Hippocampal formation (tissue), 2 donors: Measurements from ENCODE around the gene AGAP5.

Experiments
- DNase-seq, 2 donors: peaks; one replicate each; lab custom pipeline; 2025; lab: John Stamatoyannopoulos, UW

Gene AGAP5

DNA sequence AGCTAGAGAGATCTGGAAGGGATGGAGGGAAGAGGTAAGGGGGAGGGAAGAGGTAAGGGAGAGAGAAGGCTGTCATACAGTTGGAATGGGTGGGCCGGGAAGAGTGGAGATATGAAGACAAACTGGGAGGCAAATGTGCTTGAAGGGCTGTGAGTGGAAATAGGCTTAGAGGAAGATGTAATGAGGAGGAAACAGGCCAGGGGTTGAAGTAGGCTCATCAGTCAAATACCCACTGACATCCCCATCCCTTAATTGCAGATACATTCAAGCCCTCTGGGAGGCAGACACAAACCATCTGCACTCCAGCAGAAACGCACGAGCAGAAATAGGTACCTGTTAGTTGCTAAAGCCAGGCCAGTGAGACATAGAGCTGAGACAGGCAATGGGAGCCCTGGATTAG, 44.2 kb downstream of the AGAP5 start:
- DNase-seq, result no peak

GRCh38 chr10:73653195-73653594, 44.7 kb downstream of the AGAP5 start:
- no peak for DNase-seq

DNA sequence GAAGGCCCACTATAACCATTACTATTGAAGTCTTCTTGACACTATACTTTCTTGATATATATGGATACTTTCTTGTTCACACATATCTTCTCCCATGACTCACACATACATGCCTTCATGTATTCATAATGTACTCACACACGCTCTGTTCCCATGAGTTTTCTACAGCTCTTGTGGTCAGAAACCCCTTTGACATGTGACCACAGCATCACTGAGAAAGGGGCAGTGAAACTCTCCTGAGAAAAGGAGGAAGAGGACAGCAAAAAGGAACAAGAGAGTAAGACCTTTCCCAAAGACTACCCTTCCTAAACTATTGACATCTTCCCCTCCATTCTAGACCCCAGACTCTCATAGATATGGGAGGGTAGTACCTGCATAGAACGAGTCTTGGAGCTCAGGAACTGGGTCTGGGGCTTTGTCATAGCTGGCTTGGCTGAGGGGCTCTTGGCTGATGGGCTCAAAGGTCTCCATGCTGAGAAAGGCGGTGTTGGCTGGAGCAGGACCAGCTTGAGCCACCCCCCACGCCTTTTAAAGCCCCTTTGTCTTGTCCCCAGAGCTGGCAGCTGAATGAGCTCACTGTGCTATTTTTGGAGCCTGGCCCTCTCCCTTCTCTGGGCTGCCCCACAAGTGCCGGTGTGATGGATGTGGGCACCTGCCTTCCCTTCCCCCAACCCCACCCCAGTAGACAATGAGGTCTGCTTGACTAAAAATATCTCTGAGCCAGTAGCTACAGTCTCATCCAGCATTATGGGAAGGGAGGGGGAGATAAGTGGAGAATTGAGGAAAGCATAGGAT, 47.2 kb downstream of the AGAP5 start:
- DNase-seq, result peak in 1 of 2 donors; percentile 17

- no peak for DNase-seq
These were observed 47.9 kb downstream of the AGAP5 start for GRCh38 chr10:73649876-73650536.

DNA sequence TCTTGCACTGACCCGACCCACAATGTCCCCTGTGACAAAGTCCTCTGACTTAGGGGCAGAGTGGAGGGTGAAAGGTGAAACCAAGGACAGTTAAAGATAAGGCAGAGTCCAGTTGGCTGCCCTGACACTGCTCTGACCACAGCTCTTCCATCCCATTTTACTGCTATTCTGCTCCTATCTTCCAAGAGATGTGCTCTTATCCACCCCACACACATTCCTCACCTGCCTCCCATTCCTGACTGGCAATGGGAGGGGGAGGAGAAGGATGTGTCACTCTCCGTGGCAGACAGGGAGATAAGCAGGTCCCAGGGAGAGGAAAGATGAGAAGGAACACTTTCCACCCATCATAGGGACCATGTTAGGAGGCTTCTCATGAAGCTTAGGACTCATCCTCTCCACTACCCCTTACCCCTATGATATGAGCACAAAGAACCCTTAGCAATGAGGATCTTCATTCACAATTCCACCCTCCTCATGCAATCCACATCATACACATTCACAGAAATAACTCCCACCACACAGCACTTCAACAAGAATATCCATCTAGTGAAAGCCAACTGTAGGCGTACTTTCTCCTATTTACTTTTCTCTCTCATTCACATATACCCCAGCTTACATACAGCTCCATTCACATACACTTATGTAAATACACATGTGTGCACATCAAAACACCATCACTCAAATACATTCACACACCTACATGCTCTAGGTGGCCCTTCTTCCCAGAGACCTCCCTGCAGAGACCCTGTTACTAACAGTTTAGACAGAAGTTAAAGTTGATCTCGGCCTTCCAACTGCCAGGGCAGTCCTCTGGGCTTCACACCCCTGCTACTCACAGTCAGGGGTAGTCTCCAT, 48.7 kb downstream of the AGAP5 start:
- no peak for DNase-seq

DNA sequence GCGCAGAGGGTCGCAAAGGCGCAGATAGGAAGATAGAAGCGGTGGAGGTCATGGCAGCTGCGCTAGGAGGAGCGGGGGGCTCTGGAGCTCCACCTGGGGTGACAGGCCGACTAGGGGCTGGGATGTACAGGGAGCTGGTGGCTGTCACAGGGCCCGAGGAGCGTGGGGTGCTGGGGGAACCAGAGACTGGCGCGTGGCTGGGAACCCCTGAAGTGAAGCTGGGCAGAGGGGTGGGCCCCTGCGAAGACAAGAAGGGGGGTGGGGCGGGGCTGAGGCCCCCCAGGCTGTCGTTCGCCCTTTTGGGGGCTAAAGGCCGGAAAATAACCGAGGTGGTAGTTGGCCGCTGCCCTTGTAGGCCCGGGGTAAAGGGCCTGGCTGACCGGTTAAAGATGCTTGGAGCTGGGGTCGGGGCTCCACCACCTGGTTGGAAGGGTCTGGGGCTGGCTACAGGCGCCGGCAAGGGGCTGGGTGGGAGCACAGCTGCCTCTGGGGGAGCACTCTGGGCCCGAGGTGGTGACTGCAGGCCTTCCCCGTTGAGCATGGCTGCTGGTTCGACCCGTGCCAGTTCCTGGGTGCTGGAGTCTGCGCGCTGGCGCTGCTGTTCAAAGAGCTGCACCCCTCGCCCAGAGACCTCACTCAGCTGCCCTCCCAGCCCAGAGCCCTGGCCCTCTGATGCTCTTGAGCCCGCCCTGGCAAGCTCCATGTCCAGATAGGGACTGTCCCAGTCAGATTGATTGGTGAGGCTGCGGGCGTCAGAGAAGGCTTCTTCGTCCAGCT, 49.8 kb downstream of the AGAP5 start:
- DNase-seq, result peak in 1 of 2 donors; percentile 24

- peak in 1 of 2 donors; percentile 40 for DNase-seq
These were observed 50.6 kb downstream of the AGAP5 start for GRCh38 chr10:73647211-73647874.

DNA sequence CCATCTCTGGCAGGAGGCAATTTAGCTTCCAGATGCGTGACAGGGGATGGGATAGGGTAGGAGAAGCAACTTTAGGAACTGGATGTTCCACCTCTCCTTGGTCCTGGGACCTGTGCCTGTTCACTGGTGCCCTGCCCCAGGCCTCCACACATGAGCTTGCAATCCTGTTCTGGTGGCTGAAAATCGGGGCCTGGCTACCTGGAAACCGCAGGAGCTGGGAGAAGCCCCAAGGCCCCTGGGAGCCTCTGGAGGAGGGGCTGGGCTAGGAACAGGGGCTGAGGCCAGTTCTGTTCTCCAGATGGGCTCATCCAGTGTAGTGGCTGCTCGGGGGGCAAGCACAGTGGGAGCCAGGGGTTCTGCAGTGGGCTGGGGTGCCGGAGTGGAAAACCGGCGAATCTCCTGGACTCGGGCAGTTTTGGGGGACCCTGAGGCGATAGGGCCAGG, 51.3 kb downstream of the AGAP5 start:
- no peak for DNase-seq

DNA sequence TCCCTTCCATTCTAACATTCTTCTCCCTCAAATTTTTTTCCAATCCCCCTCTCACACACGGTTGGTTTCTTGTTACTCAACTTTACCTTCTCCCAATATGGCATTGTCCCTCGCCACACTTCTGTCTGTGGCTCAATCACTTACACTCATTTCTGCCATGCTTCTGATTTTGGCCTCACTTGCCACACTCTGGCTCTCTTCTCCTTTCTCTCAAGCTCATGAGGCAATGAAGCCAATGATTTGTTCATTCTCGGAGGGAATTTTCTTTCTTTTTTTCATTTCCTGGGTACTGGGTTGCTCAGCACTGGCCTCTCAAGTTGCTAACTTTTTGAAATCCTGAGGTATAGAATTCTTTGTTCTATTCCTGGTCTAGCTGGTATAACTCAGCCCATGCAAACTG, 52.7 kb downstream of the AGAP5 start:
- DNase-seq, result no peak

GRCh38 chr10:73644767-73645166, 53.1 kb downstream of the AGAP5 start:
- no peak for DNase-seq

GRCh38 chr10:73644015-73644743, 53.7 kb downstream of the AGAP5 start:
- DNase-seq, result peak; percentile 50 to 79

GRCh38 chr10:73643362-73643761, 54.5 kb downstream of the AGAP5 start:
- DNase-seq, result no peak

- DNase-seq, result no peak
These were observed 56.4 kb downstream of the AGAP5 start, which contains the start of gene MYOZ1 for GRCh38 chr10:73641328-73642060. Gene MYOZ1 (minus strand): TSS chr10:73641474. CDS start chr10:73640017, 1,457 bp downstream.

GRCh38 chr10:73639286-73639685, 58.6 kb downstream of the AGAP5 start:
- no peak for DNase-seq

DNA sequence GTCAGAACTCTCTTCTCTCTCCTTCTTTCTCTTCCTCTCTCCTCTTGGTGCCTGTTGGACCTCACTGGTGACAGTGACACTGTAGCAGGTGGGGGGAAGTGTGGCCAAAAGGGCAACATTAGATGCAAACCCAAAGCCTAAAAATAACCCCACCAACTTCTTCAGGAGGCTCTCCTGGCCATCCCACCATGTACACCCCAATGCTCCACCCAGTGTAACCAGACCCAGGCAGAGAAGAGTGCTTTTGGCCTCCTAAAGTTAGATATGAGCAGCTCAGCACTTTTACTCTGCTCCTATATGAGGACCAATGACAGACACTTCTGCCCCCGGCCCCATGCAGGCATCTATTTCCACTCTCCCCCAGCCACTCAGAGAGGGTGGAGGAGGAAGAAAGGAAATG, 62.1 kb downstream of the AGAP5 start:
- no peak for DNase-seq

- no peak for DNase-seq
These were observed 63.5 kb downstream of the AGAP5 start for GRCh38 chr10:73634421-73634820.

- no peak for DNase-seq
These were observed 68.7 kb downstream of the AGAP5 start for GRCh38 chr10:73629165-73629564.

- no peak for DNase-seq
These were observed 69.5 kb downstream of the AGAP5 start for GRCh38 chr10:73628405-73628804.

DNA sequence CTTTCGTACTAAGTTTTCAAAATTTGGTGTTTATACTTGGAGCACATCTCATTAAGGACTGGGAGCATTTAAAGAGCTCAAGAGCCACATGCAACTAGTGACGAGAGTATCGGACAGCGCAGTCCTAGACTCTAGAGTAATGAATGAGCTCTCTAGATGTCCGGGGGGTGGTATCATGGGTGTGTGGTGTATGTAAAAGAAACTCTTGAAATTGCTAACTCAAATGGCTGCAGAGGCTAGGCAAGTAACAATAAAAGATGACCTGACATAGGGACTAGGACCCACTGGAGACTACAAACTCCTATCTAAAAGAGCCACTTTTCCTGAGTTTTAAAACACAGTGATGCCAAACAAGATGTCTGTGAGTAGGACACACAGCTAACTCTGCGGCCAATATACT, 70.6 kb downstream of the AGAP5 start:
- no peak for DNase-seq
